Erythroblast (primary cell): ENCODE data around the gene NUP153.

Experiments
- GATA1 ChIP-seq: IDR thresholded peaks from 2 replicates; pipeline ENCODE4 v1.6.1; 2011; ENCODE audit warnings: low read depth, mild to moderate bottlenecking, control low read depth, low read length, moderate library complexity
- POLR2A ChIP-seq: IDR thresholded peaks from 2 replicates; pipeline ENCODE4 v1.6.1; 2011; ENCODE audit warnings: mild to moderate bottlenecking, low read length

DNA sequence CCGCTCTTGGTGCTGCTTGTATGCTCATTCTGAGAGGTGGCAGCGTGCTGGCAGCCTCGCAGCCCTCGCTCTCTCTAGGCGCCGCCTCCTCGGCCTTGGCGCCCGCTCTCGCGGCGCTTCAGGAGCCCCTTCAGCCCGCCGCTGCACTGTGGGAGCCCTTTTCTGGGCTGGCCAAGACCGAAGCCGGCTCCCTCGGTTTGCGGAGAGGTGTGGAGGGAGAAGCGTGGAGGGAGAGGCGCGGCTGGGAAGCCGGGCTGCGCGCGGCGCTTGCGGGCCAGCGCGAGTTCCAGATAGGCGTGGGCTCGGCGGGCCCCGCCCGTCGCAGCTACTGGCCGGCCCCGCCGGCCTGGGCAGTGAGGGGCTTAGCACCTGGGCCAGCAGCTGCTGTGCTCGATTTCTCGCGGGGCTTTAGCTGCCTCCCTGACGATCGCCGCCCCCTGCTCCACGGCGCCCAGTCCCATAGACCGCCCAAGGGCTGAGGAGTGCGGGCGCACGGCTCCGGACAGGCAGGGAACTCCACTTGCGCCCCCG lies 126.1 kb downstream of the NUP153 start:
- no peak for TF ChIP-seq POLR2A
- no peak for TF ChIP-seq GATA1
